GM10266 (cell line): Measurements from ENCODE around the gene GHR.

Experiments
- DNase-seq: peaks from one replicate; pipeline ENCODE4 v3.0.0; 2012; ENCODE audit errors: extremely low spot score
- TF ChIP-seq, protein P1 (sequence below): IDR thresholded peaks from 2 replicates; pipeline ENCODE4 v1.5.1; 2012; ENCODE audit warnings: mild to moderate bottlenecking, low read depth; ENCODE audit not compliant: control insufficient read depth, insufficient read depth; ENCODE audit errors: missing control alignments

GHR gene

DNA sequence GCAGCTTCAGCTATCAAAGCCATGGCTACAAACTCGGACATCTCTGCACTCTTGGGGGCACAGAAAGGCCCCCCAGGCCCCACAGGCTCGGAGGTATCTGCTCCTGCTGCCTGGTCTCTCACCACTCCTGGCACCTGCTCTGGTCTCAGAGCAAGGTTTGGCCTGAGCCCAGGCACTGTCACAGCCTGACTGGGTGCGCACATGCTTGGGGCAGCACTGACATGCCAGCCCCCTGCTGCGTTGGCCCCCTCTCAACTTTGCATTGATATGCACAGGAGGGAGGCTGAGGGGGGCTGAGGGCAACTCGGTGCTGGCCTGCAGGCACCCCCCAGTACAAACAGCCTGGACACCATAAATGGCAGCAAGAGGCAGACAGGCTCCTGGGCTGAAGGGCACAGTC lies 27.1 kb upstream of the GHR start:
- DNase-seq, result no peak
- TF ChIP-seq, protein P1, sequence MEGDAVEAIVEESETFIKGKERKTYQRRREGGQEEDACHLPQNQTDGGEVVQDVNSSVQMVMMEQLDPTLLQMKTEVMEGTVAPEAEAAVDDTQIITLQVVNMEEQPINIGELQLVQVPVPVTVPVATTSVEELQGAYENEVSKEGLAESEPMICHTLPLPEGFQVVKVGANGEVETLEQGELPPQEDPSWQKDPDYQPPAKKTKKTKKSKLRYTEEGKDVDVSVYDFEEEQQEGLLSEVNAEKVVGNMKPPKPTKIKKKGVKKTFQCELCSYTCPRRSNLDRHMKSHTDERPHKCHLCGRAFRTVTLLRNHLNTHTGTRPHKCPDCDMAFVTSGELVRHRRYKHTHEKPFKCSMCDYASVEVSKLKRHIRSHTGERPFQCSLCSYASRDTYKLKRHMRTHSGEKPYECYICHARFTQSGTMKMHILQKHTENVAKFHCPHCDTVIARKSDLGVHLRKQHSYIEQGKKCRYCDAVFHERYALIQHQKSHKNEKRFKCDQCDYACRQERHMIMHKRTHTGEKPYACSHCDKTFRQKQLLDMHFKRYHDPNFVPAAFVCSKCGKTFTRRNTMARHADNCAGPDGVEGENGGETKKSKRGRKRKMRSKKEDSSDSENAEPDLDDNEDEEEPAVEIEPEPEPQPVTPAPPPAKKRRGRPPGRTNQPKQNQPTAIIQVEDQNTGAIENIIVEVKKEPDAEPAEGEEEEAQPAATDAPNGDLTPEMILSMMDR, result no peak

DNA sequence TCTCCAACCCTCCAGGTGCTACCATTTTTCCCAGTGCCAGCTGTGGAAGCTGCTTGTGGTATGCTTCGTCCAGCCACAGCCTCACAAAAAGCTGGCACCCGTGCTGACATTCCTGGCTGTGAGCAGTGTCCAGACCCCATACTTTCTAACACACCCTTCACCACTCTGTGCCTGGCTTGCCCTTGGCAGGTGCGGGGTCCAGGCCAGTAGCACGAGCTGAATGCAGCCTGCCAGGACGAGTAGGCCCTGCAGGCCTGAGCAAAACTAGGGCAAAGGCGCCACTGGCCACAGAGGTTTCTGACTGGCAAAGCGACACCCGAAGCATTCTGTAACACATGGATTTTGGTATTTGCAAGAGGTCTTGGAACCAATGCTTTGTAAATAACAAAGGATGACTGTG lies 26.0 kb upstream of the GHR start:
- no peak for DNase-seq
- TF ChIP-seq, protein P1, result no peak

DNA sequence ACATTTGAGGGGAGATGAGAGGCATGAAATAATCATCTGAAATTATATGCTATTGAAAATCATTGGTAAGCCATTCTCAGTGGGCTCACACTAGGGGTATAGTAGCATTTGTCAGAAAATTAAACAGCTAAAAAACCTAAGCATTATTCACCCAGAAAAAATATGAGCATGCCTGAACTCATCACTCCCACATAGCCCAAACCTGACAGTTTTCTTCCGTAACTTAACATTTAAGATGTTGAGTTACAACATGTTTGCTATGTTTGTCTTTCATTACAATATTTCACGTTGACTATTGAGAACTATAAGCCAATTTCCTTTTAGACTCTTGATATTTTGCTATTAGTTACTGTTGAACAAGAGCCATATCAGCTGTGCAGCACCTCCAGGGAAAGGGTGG lies 23.5 kb upstream of the GHR start:
- DNase-seq, result no peak
- TF ChIP-seq, protein P1, result no peak

DNA sequence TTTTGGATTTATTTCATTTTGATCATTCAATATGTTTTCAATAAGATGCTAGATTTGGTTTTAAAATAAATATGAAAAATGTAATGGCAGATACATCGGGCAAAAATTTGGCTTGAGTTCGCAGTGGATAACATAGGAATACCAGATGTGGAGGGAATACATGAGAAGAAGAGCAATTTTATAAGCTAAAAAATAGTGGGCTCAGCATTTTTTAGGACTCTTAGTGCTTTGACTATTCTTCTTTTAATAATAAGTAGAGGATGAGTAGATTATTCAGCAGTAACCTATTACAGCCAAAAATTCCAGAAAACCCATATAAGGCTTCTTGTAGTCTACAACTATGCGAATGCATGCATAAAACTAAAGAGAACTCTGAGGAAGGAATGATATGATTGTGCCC lies 22.8 kb upstream of the GHR start:
- no peak for DNase-seq
- TF ChIP-seq, protein P1, result no peak

DNA sequence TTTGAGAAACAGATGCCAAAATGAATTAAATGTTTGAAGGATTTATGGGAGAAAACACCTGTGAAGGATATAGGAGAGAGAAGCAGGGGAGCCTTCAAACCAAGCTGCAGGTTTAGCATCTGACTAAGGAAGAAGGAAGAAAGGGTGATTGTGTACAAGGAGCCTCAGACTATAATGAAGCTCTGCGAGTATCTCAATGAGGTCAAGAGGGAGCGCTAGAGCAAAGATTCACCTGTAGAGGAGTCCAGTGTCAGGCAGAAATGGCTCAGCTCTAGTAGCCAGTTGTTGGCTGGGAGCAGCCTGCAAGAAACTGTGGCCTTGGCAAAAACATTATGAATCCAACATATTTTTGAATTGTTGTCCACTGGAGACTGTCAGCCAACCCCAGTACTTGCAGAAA lies 20.0 kb upstream of the GHR start:
- no peak for DNase-seq
- TF ChIP-seq, protein P1, result no peak

DNA sequence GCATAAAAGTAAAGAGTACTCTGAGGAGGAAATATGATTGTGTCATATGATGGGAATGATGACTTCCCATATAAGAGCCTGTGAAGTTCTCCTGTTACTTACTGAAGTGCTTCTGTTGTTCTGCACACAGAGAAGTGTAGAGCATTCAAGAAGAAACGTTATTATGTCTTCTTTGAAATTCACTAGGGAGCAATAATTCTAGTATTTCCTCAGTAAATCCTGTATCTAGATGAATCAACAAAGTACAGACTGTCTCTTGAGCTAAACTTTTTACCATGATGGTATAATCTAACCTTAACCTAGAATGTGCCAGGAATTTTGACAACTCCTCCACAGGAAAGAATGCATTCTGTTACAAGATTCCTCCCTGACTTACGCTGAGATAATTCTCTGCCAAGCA lies 18.9 kb upstream of the GHR start:
- TF ChIP-seq, protein P1, result no peak
- DNase-seq, result no peak

DNA sequence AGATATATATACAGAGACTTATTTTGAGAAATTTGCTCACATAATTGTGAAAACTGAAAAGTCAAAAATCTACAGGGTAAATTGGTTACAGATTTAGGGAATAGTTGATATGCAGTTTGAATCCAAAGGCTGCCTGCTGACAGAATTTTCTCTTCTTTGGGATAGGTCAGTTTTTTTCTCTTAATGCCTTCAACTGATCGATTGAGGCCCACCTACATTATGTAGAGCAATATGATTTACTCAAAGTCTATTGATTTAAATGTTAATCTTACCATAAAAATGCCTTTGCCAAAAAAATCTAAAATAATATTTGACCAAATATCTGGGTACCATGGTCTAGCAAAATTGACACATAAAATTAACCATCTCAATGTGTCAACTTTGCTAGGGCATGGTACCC lies 3.9 kb upstream of the GHR start:
- DNase-seq, result no peak
- TF ChIP-seq, protein P1, result no peak
